ENCODE results near the gene JAM3. TPM values are rescaled to one million over a fixed set of nuclear protein-coding genes. Genes with fewer than 3 reads are reported as not detected.
A peak's percentile ranks its signal among the peaks of the same experiment; 100 is the strongest.

The JAM3 gene
- total RNA-seq, 1 experiment from 2014 or later, result 32.9 TPM

GRCh38 chr11:134120921-134121526, 52.2 kb downstream of the JAM3 start (continued):
- no peak for TF ChIP-seq CDX4 (CRISPR knock-in tag; IDR thresholded peaks at IDR 0.05; ENCODE audit: borderline replicate concordance)
- TF ChIP-seq ZNF138 (CRISPR knock-in tag; conservative IDR thresholded peaks at IDR 0.05), result no peak
- TF ChIP-seq JUN (CRISPR knock-in tag; IDR thresholded peaks at IDR 0.05), result no peak

GRCh38 chr11:134124660-134125451, 56.0 kb downstream of the JAM3 start:
- POLR2A ChIA-PET, result interaction anchor here (0.5 to 1.6 kb wide), 3 partner anchors 14 to 91 kb away, joined by 3 to 4 read pairs (median 3); no protein-coding TSS in a partner anchor
- Mint-ChIP-seq H3K4me3 (peak overlapping the region; percentile 61), H3K27ac (no peak overlapping the region), H3K9me3 (no peaks in the 10 kb centered on the region), H3K27me3 (ENCODE audit: low read depth) (peaks cover 20% of the 10 kb centered on the region), H3K4me1 (peaks cover 42% of the 10 kb centered on the region), H3K36me3 (no peaks in the 10 kb centered on the region)
- TF ChIP-seq FOXK1 (CRISPR knock-in tag; IDR thresholded peaks at IDR 0.05), result 0 out of 2 replicates have a peak, but pooled peaks have one; percentile 42
- no peak for TF ChIP-seq ZBTB21 (CRISPR knock-in tag; IDR thresholded peaks at IDR 0.05; ENCODE audit: borderline replicate concordance)
- TF ChIP-seq HMGXB4 (CRISPR knock-in tag; IDR thresholded peaks at IDR 0.05), result 0 out of 2 replicates have a peak, but pooled peaks have one; percentile 36
- TF ChIP-seq ZNF532 (CRISPR knock-in tag; IDR thresholded peaks at IDR 0.05; ENCODE audit: borderline replicate concordance), result no peak
- TF ChIP-seq CTCF (IDR thresholded peaks at IDR 0.05), result no peak
- 0 out of 2 replicates have a peak, but pooled peaks have one; percentile 22 for TF ChIP-seq ZNF138 (CRISPR knock-in tag; conservative IDR thresholded peaks at IDR 0.05)
- TF ChIP-seq MAX (CRISPR knock-in tag; IDR thresholded peaks at IDR 0.05), result peak; percentile 59; the same call in 1 of the 2 replicates
- TF ChIP-seq OVOL2 (CRISPR knock-in tag; IDR thresholded peaks at IDR 0.05; ENCODE audit: borderline replicate concordance), result no peak
- ATAC-seq (peak; percentile 87), DNase-seq (ENCODE audit: low spot score) (peak; percentile 77)
- CTCF ChIA-PET, result interaction anchor here (0.9 to 2.0 kb wide), 4 partner anchors 74 to 91 kb away, joined by 3 to 13 read pairs (median 3); no protein-coding TSS in a partner anchor

GRCh38 chr11:134125507-134125906, 56.6 kb downstream of the JAM3 start:
- Mint-ChIP-seq H3K9me3 (no peaks in the 10 kb centered on the region), H3K4me1 (peaks cover 37% of the 10 kb centered on the region), H3K4me3 (peak overlapping the region; percentile 61), H3K36me3 (no peaks in the 10 kb centered on the region), H3K27ac (no peak overlapping the region), H3K27me3 (ENCODE audit: low read depth) (peaks cover 20% of the 10 kb centered on the region)
- POLR2A ChIA-PET, result interaction anchor here (1.1 to 1.6 kb wide), 2 partner anchors 75 to 92 kb away, joined by 3 to 4 read pairs; no protein-coding TSS in a partner anchor
- TF ChIP-seq MAX (CRISPR knock-in tag; IDR thresholded peaks at IDR 0.05) (no peak), GABPB1 (CRISPR knock-in tag; IDR thresholded peaks at IDR 0.05) (no peak)
- ATAC-seq (no peak), DNase-seq (ENCODE audit: low spot score) (no peak)
- CTCF ChIA-PET, result interaction anchor here (0.9 to 2.0 kb wide), 3 partner anchors 75 to 88 kb away, joined by 3 to 13 read pairs (median 3); no protein-coding TSS in a partner anchor

All from WTC11 (cell line).